T-helper 1 cell (primary cell): ENCODE data around the gene KAT6B.
"Not testable (repeated sequence)": the region's sequence is repeated elsewhere in the genome, so short reads cannot be mapped to it uniquely, and the experiment has no call there.

Experiments used
- DNase-seq, 5 donors: peaks; one replicate each; pipeline ENCODE4 v3.0.0-alpha.2; 2012 to 2020
- total RNA-seq, 4 donors: gene quantifications; one replicate each; lab custom pipeline; 2026; lab: John Stamatoyannopoulos, UW

Gene KAT6B
- 130 to 157 (median 134) reads per million in 4 donors for total RNA-seq

DNA sequence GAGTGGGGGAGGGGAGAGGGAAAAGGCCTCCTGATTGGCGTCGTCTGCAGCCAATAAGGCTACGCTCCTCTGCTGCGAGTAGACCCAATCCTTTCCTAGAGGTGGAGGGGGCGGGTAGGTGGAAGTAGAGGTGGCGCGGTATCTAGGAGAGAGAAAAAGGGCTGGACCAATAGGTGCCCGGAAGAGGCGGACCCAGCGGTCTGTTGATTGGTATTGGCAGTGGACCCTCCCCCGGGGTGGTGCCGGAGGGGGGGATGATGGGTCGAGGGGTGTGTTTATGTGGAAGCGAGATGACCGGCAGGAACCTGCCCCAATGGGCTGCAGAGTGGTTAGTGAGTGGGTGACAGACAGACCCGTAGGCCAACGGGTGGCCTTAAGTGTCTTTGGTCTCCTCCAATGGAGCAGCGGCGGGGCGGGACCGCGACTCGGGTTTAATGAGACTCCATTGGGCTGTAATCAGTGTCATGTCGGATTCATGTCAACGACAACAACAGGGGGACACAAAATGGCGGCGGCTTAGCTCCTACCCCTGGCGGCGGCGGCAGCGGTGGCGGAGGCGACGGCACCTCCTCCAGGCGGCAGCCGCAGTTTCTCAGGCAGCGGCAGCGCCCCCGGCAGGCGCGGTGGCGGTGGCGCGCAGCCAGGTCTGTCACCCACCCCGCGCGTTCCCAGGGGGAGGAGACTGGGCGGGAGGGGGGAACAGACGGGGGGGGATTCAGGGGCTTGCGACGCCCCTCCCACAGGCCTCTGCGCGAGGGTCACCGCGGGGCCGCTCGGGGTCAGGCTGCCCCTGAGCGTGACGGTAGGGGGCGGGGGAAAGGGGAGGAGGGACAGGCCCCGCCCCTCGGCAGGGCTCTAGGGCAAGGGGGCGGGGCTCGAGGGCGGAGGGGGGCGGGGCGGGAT is at the start of gene KAT6B:
Gene KAT6B (plus strand): TSS at position 459 of the 903 bp plus-strand sequence. CDS start 16,258 bp downstream, outside the sequence.
- peak; percentile 100 for DNase-seq

DNA sequence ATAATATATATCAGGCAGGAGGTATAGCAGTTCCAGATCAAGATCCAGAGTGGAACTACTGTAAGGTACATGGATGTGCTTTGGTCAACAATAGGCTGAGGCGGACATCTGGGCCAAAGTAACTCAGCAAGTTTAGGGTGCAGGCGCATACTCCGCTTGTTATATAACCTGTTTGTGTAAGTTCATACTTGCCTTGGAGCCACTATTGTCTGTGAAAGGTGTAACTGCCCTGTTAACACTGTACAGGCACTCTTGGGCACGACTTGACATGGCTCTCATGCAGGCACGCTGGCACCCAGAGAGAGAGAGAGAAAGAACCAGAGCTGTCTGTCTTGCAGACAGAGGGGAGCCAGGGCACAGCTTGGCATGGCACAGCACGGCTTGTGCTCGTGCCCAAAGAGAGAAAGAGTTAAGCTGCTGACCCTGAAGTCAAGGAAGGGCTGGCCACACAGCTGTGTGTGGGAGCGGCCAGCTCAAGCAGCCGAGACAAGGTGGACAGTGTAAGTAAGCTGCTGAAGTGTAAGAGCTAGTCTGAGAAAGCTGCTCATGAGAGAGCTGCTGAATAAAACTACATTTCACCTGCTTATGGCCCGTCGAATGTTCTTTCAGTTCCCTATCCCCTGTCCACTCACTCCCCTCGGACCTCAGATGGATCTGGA is 47.8 kb upstream of the KAT6B start:
- no peak for DNase-seq

DNA sequence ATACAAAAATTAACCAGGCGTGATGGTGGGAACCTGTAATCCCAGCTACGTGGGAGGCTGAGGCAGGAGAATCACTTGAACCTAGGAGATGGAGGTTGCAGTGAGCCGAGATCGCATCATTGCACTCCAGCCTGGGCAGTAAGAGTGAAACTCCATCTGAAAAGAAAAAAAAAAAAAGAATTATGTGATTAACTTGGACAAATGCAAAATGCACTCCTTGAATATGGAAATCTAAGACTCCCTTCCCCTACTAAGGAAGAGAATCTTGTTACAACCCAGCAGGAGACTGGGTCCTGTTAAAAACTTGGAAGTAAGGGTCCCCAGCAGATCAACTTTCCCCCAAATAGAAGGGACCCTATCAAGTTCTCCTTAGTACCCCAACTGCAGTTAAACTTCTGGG is 44.5 kb upstream of the KAT6B start:
- DNase-seq, result not testable (repeated sequence)

DNA sequence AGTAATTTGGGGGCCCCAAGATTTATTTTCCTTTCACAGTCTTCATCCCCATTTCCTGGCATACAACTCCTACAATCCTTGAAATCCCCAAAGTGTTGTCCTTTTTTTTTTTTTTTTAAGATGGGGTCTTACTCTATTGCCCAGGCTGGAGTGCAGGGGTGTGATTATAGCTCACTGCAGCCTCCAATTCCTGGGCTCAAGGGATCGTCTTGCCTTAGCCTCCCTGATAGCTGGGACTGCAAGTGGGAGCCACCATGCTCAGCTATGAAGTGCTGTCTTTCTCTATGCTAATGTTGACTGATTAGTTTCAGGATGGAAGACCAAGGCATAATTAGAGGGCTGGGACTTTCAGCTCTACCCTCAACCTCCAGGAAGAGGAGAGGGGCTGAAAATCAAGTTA is 41.9 kb upstream of the KAT6B start:
- no peak for DNase-seq

DNA sequence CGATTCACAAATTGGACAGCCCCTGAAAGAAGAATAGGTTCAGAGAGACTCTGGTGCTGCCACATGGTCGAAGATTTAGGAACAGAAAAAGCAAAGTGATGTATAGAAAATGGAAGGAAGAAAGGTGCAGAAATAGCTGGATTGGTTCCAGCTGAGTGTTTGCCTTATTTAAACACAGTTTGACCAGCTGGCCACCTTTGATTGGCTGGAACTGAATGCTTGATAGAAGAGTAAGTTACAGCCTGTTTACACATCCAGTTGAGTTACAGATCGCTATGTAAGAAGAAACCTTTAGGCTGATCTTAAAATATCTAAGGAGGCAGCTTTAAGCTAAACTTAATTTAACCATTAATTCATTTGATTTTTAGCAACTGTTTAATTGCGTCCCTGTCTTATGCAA is 40.3 kb upstream of the KAT6B start:
- no peak for DNase-seq

DNA sequence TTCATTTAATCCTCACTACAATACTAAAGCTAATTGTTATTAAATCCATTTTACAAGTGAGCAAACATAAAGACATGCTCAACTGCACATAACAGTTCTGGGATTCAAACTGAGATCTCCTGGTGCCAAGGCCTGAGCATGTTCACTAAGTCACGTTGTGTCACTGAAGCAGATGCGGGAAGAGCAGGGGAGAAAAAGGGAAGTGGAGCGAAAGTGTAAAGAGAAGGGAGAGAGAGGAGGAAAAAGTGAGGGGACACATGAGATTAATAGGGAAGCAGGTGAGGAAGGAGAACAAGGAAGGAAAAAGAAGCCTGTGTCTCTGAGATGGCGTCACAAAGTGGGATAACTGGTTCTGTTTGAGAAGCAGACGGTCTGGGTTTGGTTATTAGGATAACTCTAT is 38.9 kb upstream of the KAT6B start:
- DNase-seq, result no peak

DNA sequence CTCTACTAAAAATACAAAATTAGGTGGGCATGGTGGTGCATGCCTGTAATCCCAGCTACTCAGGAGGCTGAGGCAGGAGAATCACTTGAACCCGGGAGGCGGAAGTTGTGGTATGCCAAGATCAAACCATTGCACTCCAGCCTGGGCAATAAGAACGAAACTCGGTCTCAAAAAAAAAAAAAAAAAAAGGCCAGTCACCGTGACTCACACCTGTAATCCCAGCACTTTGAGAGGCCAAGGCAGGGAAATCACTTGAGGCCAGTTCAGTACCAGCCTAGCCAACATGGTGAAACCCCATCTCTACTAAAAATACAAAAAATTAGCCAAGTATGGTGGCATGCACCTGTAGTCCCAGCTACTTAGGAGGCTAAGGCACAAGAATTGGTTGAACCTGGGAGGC is 34.4 kb upstream of the KAT6B start:
- DNase-seq, result not testable (repeated sequence)

DNA sequence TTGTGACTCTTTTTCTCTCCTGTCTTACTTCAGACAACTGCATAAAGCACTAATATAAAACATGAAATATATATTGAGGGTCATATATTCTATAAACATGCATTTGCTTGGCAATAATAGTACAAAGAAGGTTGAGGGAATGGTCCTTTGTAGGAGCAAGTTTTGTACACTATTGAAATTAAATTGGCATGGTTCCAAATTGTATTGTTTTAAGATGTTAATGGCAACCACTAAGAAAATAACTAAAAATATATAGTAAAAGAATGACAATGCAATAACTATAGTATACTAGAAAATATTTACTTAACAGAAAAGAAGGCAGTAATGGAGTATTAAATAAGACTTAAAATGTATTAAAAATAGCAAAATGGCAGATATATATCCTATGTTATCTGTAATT is 33.7 kb upstream of the KAT6B start:
- DNase-seq, result no peak

DNA sequence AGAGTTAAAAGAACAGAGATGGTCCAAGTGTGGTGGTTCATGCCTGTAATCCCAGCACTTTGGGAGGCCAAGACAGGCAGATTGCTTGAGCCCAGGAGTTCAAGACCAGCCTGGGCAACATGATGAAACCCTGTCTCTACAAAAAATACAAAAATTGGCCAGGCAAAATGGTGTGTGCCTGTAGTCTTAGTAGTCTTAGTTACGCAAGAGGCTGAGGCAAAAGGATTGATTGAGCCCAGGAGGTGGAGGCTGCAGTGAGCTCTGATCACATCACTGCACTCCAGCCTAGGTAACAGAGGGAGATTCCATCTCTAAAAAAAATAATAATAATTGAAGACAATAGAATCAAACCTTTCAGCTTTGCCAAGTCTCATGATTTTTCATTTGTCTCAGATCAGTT is 33.2 kb upstream of the KAT6B start:
- DNase-seq, result not testable (repeated sequence)

DNA sequence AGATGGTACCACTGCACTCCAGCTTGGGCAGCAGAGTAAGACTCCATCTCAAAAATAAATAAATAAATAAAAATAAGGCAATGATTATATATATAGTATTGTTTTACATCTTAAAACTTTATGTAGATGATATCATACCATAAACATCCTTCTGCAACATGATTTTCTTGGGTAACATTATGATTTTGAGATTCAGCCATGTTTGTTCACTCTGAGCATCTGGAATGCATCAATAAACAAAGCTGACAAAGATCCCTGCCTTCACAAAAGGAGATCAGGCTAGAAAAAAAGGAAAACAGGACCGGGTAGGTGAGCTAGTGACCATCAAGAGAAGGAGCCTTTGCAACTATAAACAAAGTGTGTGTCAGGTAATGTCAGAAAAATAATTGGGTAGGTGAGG is 31.9 kb upstream of the KAT6B start:
- DNase-seq, result no peak

DNA sequence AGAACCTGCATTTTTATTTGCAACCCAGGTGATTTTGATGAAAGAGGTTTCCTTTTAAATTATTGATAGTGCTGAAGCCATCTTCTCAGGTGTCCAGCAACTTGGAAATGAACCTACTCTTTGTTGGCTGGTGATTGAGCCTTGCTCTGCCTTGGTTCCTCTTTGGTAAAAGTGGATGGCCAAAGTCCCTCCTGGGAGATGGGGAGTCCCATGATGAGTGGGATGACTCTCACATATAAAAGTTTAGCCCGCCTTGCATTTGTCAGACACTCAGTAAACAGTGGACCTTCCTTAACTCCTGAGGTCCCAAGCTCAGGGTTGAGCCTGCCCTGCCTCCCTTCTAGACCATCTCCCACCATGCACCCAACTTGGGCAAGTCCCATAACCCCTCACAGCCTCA is 28.9 kb upstream of the KAT6B start:
- no peak for DNase-seq

DNA sequence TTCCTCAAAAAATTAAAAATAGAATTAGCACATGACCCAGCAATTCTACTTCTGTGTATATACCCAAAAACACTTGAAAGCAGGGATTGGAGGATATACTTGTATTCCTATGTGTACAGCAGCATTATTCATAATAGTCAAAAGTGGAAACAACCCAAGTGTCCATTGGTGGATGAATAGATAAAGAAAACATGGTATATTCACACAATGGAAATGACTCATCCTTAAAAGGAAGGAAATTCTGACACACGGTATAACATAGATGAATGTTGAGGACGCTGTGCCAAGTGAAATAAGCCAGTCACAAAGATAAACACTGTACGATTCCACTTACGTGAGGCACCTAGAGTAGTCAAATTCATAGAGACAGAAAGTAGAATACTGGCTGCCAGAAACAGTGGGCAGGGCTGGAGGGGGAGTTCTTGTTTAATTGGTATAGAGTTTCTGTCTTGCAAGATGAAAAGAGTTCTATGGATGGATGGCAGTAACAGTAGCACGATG is 26.6 kb upstream of the KAT6B start:
- DNase-seq, result peak in 1 of 5 donors; percentile 73

DNA sequence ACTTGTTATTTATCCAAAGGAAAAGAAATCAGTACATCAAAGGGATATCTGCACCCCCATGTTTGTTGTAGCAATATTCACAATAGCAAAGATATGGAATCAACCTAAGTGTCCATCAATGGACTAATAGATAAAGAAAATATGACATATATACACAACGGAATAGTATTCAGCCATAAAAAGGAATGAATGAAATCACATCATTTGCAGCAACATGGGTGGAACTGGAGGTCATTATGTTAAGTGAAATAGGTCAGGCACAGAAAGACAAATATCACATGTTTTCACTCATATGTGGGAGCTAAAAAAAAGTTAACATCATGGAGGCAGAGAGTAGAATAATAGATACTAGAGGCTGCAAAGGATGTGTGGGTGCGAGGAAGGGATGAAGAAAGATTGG is 25.0 kb upstream of the KAT6B start:
- DNase-seq, result no peak

DNA sequence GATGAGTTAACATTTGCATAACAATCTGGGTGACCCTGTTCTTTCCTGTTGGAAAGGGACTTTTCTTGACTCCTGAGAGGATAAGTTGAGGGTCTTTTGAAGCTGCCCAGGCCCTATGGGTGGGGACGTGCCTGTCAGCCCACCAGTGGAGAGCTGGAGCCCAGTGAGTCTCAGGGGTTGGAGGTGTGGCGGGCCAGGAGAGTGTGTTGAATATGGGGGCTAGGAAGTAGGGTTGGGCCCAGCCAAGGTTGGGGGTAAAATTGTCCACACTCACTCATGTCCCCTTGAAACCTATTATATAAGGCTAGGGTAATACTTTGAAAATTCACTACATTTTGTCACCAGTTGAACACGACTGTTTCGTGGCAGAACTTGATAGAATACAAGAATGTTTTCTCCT is 17.9 kb upstream of the KAT6B start:
- no peak for DNase-seq

DNA sequence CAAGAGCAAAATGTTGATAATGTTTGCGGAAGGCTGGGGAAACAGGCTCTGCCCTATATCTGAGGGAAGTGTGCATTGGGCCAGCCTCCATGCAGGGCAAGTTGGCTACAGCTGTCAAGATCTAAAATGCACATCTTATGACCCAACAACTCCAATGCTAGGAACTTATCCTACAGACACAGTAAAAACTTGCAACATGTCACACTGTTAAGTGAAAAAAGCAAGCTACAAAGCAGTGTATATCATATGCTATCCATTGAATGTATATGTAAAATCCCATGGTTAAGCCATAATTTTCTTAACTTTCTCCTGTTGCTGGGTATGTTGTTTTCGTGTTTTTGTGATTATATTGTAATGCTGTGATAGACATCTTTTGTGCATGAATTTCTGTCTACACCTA is 16.3 kb upstream of the KAT6B start:
- no peak for DNase-seq

DNA sequence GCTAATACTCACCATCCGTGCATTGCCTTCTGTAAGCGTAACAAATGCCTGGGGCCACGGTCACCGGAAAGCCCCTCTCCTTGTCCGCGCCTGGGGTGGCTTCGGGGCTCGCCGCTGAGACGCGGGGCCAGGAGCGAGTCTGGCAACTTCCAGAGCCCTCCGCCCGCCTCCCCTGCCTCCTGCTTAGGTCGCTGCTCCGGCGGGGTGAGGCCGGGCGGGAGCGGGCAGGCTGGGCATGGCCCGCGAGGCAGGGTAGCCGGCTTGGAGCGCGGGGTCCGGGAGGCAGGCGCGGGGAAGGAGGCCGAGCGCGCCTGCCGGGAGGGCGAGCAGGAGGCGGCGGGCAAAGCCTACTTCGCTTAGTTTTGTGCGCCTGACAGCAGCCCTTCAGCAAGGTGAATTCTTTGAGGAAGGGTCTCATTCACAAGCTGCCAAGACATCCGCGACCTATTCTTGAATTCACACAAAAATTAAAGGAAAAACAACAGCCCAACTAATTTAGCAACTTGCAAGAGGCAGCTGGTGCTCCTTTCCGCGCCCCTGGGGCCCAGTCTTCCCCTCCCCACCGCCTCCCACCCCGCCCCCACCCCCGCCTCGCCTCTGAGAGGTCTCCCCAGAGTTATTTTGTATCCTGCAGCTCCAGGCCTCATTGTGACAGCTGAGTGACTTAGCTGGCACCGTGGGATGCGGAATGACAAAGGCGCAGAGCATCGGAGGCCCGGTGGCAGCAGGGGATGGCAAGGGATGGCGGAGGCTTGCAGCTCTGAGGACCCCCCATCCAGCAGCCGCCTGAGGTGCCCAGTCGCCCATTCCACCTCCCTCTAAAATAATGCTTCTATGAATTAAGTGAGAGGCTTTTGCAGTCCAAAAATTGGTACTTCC is 12.8 kb upstream of the KAT6B start:
- DNase-seq, result no peak

DNA sequence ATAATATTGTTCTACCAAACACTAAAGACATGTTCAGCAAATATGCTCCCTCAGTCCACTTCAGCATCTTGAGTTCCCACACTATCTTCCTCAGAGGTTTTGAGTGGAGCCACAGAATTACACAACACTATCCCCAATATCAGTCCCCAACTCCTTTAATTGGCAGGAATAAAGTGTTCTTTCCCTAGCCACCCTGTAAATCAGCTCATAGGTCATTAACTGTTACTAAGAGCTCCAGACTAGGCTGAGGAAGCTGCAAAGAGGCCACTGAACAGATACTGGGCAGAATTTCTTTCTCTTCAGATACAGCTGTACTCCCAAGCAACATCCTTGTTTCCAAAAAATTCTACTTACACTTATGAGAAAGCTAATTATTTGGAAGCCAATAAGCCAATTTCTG is 11.6 kb upstream of the KAT6B start:
- no peak for DNase-seq

DNA sequence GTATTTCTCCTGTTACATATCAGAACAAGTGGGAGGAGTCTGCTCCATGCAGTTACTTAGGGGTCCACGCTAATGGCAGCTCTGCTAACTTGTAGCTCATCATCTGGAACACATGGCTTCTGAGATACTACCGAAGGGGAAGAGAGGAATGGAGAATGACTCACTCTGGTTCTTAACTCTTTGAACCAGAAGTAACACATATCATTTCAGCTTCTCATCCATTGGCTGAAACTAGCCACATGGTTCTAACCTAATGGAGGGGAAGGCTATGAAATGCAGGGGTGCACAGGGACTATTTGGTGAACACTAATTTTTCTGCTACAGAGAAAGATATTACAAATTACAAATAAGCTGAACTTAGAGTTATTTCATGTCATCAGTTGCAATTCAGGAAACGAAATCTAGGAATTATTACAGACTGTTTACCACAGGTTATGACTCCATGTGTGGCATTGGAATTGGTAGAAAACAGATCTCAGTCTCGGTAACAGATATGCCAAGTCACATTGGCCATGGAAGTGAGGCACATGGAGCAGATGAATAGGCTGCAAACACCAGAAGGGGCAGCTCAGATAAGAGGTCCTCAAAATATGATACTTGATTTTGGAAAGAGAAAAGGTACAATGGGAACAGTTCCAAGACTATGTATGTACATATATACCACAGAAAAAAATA is 9.4 kb upstream of the KAT6B start:
- DNase-seq, result no peak

DNA sequence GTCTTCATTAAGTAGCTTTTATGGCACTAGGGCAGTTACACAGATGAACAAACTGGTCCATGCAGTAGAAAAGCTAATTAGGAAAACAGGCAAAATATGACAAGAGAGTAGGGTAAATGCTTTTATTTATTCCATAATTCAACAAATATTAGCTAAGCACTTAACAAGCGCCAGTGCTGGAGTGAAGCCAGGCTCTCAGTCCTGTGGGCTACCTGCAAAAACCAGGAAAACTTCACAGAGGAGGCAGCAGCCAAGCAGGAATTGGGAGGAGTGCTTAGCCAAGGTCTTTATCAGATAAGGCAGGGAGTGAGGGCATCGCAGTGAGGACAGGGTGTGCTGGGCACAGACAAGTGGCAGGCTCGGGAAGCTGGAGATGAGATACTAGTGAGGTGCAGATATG is 4.9 kb upstream of the KAT6B start:
- no peak for DNase-seq

DNA sequence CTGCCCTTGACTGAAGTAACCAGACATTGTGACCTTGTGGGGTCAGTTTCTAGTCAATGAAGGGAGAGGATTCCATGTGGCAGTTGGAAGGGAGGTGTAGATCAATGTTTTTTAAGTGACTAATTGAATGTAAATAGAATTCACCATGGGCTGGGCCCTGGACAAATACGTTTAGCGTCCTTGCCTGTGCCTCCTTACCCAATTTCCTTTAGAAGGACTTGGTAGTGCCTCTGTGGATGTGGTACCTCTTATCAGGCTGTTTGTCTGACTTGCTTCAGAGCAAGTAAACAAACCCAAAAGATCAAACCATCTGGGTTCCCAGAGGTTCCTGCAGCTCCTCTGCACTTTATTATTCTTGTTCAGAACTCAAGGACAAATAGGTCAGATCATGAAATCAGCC is 4.3 kb upstream of the KAT6B start:
- DNase-seq, result no peak

DNA sequence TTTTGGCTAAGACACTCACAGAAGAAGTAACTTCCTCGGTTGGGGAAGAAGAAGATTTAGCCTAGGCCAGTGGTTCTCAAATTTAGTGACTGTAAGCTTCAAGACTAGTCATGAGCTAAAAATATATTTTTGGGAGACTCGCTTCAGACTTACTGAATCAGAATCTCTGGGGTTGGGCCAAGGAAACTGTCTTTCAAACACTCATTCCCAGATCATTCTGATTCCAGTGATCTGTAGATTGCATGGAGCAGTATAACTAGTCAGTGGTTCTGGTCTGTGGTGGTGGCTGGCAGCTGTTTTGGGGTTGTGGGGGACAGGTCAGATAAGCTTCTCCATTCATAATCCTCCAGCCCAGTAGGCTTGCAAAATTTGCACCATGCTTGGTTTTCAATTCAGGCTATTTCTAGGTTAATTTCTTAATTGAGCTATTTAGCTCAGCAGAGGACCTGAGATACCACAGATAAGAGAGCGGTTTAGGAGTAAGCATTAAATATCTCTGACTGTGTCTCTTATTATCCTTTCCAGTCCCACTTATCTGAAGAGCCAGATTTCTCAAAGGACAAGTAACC is 3.8 kb upstream of the KAT6B start:
- no peak for DNase-seq

DNA sequence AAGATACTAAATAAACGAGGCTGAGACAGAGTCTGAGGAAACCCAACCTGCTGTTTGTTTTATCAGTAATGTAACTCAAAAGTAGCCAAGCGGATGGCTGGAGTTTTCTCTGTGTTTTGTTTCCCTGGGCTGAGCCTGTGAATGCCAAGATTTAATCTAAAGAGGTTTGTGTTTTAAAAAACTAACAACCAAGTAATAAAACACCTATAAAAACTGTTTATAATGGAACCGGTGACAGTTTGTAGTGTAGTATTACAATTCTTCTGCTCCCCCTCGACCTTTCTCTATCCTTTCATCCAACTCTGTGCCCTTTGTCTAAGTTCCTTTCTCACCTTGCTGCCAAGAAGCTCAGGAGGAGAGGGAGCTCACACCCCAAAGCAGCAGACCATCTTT is 2.6 kb upstream of the KAT6B start:
- no peak for DNase-seq
